ENCODE results near the gene CCDC30. TPM values are rescaled to one million over a fixed set of nuclear protein-coding genes. Genes with fewer than 3 reads are reported as not detected.
"Not testable (repeated sequence)": the region's sequence is repeated elsewhere in the genome, so short reads cannot be mapped to it uniquely, and the experiment has no call there.

Gene CCDC30
- total and polyA plus RNA-seq, 10 of the 15 experiments (the other 5 are each of a cell fraction or from before 2014, with no cell fraction given), result 0.46 to 1.8 (median 1.0) TPM

- no peak for TF ChIP-seq ZNF687 (IDR thresholded peaks at IDR 0.05)
- TF ChIP-seq NR2C1 (IDR thresholded peaks at IDR 0.05), result no peak
- no peak for TF ChIP-seq POU2F2 (IDR thresholded peaks at IDR 0.05; ENCODE audit: borderline replicate concordance, low read depth, low read length)
- TF ChIP-seq SIN3A (IDR thresholded peaks at IDR 0.05; ENCODE audit: low read depth, low read length), result no peak
- TF ChIP-seq RCOR1 (conservative IDR thresholded peaks at IDR 0.05; ENCODE audit: low read depth, low read length), result no peak
- no peak for TF ChIP-seq MAX (IDR thresholded peaks at IDR 0.05; ENCODE audit: low read depth, low read length)
- no peak for TF ChIP-seq ZBTB33 (IDR thresholded peaks at IDR 0.05)
- TF ChIP-seq EP300 (IDR thresholded peaks at IDR 0.05; ENCODE audit: borderline replicate concordance in 1 of 2, control insufficient read depth in 1 of 2, low read depth in 2 of 2, low read length in 2 of 2), result no peak
- TF ChIP-seq BHLHE40 (IDR thresholded peaks at IDR 0.05; ENCODE audit: borderline replicate concordance in 1 of 2, low read depth in 2 of 2, low read length in 1 of 2), result no peak
- no peak for TF ChIP-seq ASH2L (IDR thresholded peaks at IDR 0.05; ENCODE audit: borderline replicate concordance, low read depth)
- no peak for TF ChIP-seq MTA2 (IDR thresholded peaks at IDR 0.05; ENCODE audit: low read depth)
- TF ChIP-seq IRF4 (IDR thresholded peaks at IDR 0.05; ENCODE audit: low read depth, low read length), result no peak
Measured at GRCh38 chr1:42476605-42477004, 13.5 kb downstream of the CCDC30 start (continued).

GRCh38 chr1:42477354-42477753 lies 14.3 kb downstream of the CCDC30 start:
- POLR2A ChIA-PET; H2AFZ ChIP-seq (ENCODE audit: control insufficient read depth, low read depth, low read length); H3K27me3 ChIP-seq (replicated peaks in 1 of 2; ENCODE audit: control insufficient read depth in 2 of 2, insufficient read depth in 2 of 2, low read length in 1 of 2); H3K27ac ChIP-seq (ENCODE audit: control insufficient read depth, insufficient read depth); intact Hi-C loops (cut with micrococcal nuclease; ENCODE audit: unreplicated experiment); RAD21 ChIA-PET (ENCODE audit: unreplicated experiment); BruUV-seq (replicated peaks); H3K9ac ChIP-seq (ENCODE audit: control insufficient read depth, insufficient read depth, low read length); CTCF ChIA-PET; ATAC-seq; H3K36me3 ChIP-seq (ENCODE audit: control insufficient read depth in 2 of 2, insufficient read depth in 2 of 2, low read length in 1 of 2); H3K4me3 ChIP-seq; in situ Hi-C loops (cut with MboI); H3K4me2 ChIP-seq (ENCODE audit: control insufficient read depth, insufficient read depth); SMC1A ChIA-PET (ENCODE audit: uncharacterized antibody, unreplicated experiment); H3K4me1 ChIP-seq (ENCODE audit: control insufficient read depth, insufficient read depth, low read length); DNase-seq (ENCODE audit: low read depth, low spot score); H3K9me3 ChIP-seq (replicated peaks; ENCODE audit: control insufficient read depth, insufficient read depth, low read length); H3K79me2 ChIP-seq (ENCODE audit: control insufficient read depth, insufficient read depth, low read length); FAIRE-seq; H4K20me1 ChIP-seq (ENCODE audit: control insufficient read depth, insufficient read depth): not testable (repeated sequence)
- WGBS (ENCODE audit: insufficient coverage, insufficient replicate concordance, low lambda C conversion rate, missing lambda C conversion rate), result 67% methylated on average over 4 of the region's 4 CpGs

All from GM12878 (cell line).